LoVo (cell line): ENCODE measurements around the gene F5.
"Not testable (repeated sequence)": the region's sequence is repeated elsewhere in the genome, so short reads cannot be mapped to it uniquely, and the experiment has no call there.

ENCODE experiments used
- DNase-seq: peaks from one replicate; pipeline ENCODE4 v3.0.0-alpha.2; 2016; ENCODE audit warnings: low spot score

F5 gene

GRCh38 chr1:169508432-169509338, 77.6 kb downstream of the F5 start:
- DNase-seq: no peak

GRCh38 chr1:169507413-169507812, 78.9 kb downstream of the F5 start:
- no peak for DNase-seq

- not testable (repeated sequence) for DNase-seq
Measured at GRCh38 chr1:169503601-169504000, 82.7 kb downstream of the F5 start.

GRCh38 chr1:169499807-169500206, 86.5 kb downstream of the F5 start:
- no peak for DNase-seq

- DNase-seq: no peak
Measured at GRCh38 chr1:169497317-169497716, 89.0 kb downstream of the F5 start.

GRCh38 chr1:169495916-169496315, 90.4 kb downstream of the F5 start:
- DNase-seq: no peak

GRCh38 chr1:169495046-169495775, 91.1 kb downstream of the F5 start:
- DNase-seq: no peak

- no peak for DNase-seq
Measured at GRCh38 chr1:169494343-169494742, 91.9 kb downstream of the F5 start.

GRCh38 chr1:169493251-169493650, 93.0 kb downstream of the F5 start:
- no peak for DNase-seq

GRCh38 chr1:169491845-169492281, 94.4 kb downstream of the F5 start:
- no peak for DNase-seq

- no peak for DNase-seq
Measured at GRCh38 chr1:169488157-169488556, 98.1 kb downstream of the F5 start.

- no peak for DNase-seq
Measured at GRCh38 chr1:169487561-169487960, 98.7 kb downstream of the F5 start.

GRCh38 chr1:169487133-169487532, 99.1 kb downstream of the F5 start:
- no peak for DNase-seq

GRCh38 chr1:169486281-169487051, 99.8 kb downstream of the F5 start:
- no peak for DNase-seq

- peak; percentile 99 for DNase-seq
Measured at GRCh38 chr1:169485431-169486280, 100.6 kb downstream of the F5 start, which contains the start of gene SLC19A2. SLC19A2 (minus strand) TSS chr1:169485944; CDS start chr1:169485766, 178 bp downstream.

GRCh38 chr1:169484683-169485430, 101.4 kb downstream of the F5 start:
- peak; percentile 40 for DNase-seq

- no peak for DNase-seq
Measured at GRCh38 chr1:169484101-169484500, 102.2 kb downstream of the F5 start.

GRCh38 chr1:169483500-169483966, 102.7 kb downstream of the F5 start:
- DNase-seq: no peak

GRCh38 chr1:169479363-169480066, 106.8 kb downstream of the F5 start:
- DNase-seq: no peak
